Eye (tissue), 1 donor: ENCODE measurements around the gene TRAF3IP3.
A peak's percentile ranks its signal among the peaks of the same experiment; 100 is the strongest.

ENCODE experiments used
- DNase-seq: peaks from one replicate; pipeline ENCODE4 v3.0.0-alpha.2; 2015

The TRAF3IP3 gene

GRCh38 chr1:209802117-209802779 is 46.4 kb downstream of the TRAF3IP3 start:
- DNase-seq, result no peak

- no peak for DNase-seq
These were observed 46.9 kb downstream of the TRAF3IP3 start for GRCh38 chr1:209802780-209803152.

DNA sequence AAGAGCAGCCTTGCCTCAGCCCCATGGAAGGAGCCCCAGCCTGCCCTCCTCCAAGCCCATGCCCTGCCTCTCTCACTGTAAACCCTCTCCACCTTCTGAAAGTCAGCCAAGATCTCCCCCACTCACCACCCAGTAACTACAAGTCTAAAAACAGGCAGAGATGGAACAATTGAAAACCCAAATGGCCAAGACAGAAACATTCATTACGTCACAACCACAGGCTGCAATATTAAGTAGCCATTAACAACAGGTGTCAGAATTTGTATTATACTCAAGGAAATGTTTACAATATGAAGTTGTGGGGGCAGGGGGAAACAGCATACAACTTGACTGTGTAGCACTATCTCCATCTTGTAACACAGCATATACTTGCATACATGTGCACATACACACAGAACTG is 47.7 kb downstream of the TRAF3IP3 start:
- no peak for DNase-seq

GRCh38 chr1:209805341-209805781 is 49.5 kb downstream of the TRAF3IP3 start:
- DNase-seq, result peak; percentile 8

DNA sequence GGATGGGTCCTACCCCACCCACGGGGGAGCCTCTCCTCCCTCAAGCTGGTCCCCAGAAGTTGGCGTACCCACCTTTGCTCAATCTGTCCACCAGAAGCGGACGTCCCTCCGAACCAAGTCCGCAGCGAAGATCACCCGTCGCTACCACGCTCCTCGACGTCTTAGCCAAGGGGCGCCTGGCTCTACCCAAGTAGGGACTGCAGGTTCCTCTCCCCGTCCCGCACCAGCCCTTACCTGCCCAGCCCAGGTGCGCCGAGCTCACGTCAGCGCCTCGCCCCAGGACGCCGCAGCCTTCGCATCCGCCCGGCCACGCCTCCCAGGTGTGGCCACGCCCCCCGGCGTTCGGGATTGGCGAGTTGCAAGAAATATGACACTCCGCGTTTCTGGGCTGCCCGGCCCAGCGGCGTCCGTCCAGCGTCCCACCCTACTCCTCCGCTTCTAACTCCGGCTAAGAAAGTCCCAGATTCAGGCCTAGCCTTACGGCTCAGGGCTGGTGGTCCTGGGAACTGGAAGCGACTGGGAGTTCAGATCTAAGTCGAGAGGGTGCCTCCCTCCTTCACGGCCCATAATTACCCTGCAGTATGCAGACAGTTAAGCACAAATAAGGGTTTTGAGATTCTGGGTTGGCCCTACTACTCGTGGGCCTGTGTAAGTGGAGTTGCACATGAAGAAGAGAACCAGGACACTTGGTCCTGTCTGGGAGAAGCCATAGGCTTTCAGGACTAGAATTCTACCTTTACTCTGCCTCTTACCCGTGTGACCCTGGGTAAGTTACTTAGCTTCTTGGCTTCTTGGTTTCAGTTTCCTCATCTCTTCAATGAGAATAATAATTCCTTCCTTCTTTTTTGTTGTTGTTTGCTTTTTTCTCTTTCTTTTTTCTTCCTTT is 50.3 kb downstream of the TRAF3IP3 start, which contains the start of gene IRF6:
Gene IRF6, minus strand, starts transcription at position 268 of the 886 bp plus-strand sequence. CDS start 4,729 bp downstream, outside the sequence.
- DNase-seq, result peak; percentile 87

GRCh38 chr1:209807509-209807908 is 51.7 kb downstream of the TRAF3IP3 start:
- DNase-seq, result no peak

DNA sequence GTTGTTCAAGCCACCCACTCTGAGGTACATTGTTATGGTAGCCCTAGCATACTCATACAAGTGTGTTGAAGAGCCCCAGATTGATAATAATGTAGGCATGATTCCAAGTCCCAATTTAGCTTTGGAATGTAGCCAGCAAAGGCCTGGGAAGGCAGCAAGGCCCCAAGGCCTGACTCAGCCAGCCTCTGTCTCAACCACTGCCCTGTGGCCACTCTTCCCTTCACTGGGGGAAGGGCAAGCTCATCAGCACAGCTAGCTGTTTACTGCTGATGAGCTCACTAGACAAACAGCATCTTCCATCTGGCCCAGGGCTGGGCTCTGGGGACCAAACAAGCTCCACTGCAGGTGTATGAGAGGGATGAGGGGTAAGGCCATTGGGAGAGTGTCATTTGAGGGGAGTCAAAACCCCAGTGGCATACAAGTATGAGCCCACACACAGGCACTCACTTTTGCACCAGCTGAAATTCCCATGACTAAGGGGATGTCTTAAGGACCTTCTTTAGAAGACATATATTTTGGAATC is 52.3 kb downstream of the TRAF3IP3 start:
- peak; percentile 24 for DNase-seq

GRCh38 chr1:209809611-209810010 is 53.8 kb downstream of the TRAF3IP3 start:
- DNase-seq, result no peak

- DNase-seq, result no peak
These were observed 54.9 kb downstream of the TRAF3IP3 start for GRCh38 chr1:209810783-209811182.

GRCh38 chr1:209813902-209814301 is 58.0 kb downstream of the TRAF3IP3 start:
- no peak for DNase-seq

- DNase-seq, result no peak
These were observed 59.6 kb downstream of the TRAF3IP3 start for GRCh38 chr1:209815490-209815889.

- peak; percentile 43 for DNase-seq
These were observed 60.1 kb downstream of the TRAF3IP3 start for GRCh38 chr1:209815931-209816341.

DNA sequence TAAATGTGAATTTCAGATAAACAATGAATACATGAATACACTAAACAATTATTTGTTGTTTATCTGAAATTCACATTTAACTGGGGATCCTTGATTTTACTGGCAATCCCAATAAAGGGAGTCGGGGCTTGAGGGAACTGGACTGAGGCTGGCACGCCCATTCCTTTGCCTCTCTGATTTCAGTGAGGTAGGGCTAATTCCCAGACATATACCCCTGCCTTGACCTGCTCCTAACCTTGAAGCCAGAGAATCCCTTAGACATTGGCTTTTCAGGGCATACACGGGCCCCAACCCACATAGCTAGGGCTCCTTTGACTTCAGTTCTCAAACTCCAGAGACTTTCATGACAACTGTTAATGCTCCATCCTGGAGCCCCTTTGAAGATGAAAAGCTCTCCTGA is 61.1 kb downstream of the TRAF3IP3 start:
- no peak for DNase-seq

- no peak for DNase-seq
These were observed 61.8 kb downstream of the TRAF3IP3 start for GRCh38 chr1:209817691-209818090.

DNA sequence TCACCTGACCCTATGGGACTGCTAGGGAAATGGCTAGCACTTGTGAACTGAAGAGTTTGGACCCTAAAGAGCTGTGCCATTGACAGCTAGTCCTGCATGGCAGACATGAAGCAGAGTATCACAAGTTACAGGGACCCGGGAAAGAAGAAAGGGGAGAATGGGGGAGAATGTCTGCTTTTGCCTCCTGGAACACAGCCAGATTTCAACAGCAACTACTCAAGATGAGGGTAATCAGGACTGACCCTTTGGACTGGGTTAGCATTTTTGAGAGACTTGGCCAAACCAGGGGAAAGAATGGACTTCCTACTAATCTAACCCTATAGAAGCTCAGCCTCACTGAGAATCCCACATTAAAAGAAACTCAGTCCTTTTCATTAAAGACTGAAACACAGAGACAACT is 63.2 kb downstream of the TRAF3IP3 start:
- no peak for DNase-seq

DNA sequence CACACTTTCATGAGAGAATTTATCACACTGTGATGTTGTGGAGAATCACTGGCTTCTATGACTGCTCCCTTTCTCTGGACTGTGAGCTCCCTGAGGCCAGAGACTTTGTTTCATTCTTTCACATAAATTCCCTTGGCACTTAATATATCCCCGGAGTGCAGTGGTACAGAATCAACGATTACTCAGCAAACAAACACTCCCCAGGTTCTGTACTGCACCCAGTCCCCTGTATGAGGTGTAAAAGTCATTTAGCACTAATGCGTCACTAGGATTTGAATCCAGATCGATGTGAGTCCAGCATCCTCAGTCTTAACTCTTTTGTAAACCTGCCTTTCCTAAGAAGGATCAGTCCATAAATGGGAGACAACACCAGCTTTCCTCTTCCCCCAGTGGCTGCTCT is 65.1 kb downstream of the TRAF3IP3 start:
- DNase-seq, result no peak

DNA sequence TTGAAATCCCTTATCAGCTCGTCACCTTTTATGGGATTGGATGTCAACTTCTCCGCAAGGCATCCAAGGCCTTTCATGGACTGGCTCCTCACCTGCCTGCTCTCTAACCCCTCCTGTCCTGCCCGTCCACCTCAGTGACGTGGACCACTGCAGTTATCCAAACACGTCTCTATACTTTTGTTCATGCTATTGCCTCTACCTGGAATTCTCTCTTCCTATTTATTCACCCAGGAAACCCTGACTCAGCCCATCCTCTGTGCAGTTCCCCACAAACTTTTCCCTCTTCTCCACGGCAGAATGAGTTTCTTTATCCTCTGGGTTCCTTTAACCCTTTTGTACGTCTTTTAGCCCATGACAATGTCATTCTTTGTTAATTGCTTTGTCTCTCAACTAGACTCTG is 66.9 kb downstream of the TRAF3IP3 start:
- DNase-seq, result no peak

DNA sequence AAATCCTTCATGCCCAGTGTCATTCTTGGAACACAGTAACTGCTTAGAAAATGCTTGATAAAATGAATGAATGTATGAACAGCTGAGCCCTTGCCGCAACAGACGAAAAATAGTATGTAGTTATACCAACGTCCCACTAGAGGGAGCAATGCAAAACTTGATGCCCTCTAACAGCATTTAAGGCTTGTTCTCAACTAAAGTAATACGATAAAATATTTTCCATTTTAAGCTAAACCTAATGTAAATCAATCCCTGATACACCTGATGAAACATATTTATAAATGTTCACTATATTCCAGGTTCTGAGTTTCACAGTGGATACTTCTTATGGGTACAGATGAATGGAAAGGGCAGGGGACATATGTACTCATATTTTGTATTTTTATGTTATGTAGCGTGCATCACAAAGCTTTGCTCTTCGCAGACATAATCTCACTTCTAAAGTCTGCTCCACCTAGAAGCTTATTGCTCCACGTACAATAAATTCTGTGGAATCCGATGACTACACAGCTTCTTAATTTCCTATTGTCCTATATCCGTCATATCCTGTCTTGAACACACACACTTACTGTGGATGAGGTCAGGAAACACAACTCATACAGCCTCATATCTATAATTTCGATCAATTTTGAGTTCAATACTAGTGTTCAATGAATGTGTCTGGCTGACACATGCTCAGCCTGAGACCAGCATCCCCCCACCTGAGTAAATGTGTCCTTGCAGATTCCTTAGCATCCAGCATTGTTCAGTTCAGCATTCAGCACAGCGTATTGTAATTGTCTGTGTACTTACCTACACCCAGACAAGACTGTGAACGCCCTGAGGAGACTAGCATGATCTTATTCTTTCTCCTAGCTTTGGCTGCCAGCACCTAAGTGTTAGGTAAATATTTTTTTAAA is 67.5 kb downstream of the TRAF3IP3 start:
- DNase-seq, result peak; percentile 79

GRCh38 chr1:209825591-209826434 is 70.0 kb downstream of the TRAF3IP3 start:
- DNase-seq, result no peak

GRCh38 chr1:209827384-209828262 is 71.8 kb downstream of the TRAF3IP3 start, which contains the start of gene UTP25:
Gene UTP25 (plus strand): TSS chr1:209827972. CDS start chr1:209828064, 92 bp downstream.
- DNase-seq, result peak; percentile 99

- no peak for DNase-seq
These were observed 73.9 kb downstream of the TRAF3IP3 start for GRCh38 chr1:209829716-209830115.
